HG03045 (cell line): ENCODE results near the gene ARPC1B.
"Not testable (repeated sequence)": the region's sequence is repeated elsewhere in the genome, so short reads cannot be mapped to it uniquely, and the experiment has no call there.

ENCODE experiments used
- ATAC-seq: cut with Tn5 transposase; IDR thresholded peaks from one replicate; pipeline ENCODE4 v1.9.1; 2021; ENCODE audit warnings: mild to moderate bottlenecking, moderate library complexity; ENCODE audit not compliant: unreplicated experiment

Gene ARPC1B

DNA sequence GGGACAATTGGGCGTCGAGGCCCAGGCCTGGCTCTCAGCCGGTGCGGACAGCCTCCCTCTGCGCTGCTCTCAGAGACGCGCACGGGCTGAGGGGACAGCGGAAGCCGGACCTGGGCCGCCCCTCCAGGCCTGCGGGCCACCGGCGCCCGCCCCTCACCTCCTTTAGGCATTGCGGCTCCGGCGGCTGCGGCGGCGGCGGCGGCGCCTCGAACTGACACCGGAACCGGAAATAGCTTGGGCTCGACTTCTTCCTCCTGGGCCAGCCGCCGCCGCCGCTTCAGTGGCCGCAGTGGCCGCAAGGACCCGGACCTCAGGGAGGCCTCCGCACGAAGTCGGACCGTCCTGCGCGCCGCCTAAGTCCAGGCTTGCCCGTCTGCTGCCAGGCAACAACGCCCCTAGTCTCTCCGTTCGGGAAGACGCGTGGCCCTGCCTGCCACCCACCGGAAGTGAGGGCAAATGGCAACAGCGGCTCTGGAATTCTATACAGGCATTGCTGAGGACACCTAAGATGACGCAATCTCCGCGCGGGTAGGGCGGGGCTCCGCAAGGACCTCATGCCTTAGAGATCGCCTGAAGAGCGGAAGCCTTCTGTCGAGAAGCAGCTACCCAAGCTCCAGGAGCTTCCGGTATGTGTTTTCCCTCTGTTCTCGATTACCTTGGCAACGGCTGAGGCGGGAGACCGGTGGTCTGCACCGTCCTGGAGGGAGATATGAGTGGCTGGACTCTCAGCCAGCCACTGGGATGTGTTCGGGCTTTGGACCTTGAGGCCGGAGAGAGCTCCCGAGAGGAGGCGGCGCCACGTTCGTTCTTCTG, 34.1 kb downstream of the ARPC1B start, which contains the start of the genes BUD31 and PDAP1:
TSS of gene BUD31 (plus strand) at position 591 of the 813 bp plus-strand sequence. CDS start 2,124 bp downstream, outside the sequence.
TSS of gene PDAP1 (minus strand) at position 219 of the 813 bp plus-strand sequence. CDS start at position 170, 49 bp downstream.
- ATAC-seq, result peak; percentile 80

DNA sequence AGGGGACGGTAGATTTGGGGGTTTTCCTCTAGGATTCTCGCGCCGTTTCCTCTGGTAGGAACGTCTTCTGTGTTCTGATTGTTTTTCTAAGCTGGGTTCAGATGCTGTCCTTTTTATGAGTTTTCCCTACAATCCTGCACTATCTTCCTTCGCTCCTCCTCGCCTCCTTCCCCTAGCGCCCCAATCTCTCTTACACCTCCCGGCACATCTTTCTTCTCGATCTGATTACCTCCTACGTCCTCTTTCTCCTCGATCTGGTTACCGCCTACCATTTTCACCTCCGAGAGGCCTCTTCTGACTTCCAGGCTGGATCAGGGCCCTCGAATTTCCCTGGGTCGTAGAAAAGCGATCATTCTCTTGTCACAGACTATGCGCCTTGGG, 34.7 kb downstream of the ARPC1B start:
- ATAC-seq, result peak; percentile 10

DNA sequence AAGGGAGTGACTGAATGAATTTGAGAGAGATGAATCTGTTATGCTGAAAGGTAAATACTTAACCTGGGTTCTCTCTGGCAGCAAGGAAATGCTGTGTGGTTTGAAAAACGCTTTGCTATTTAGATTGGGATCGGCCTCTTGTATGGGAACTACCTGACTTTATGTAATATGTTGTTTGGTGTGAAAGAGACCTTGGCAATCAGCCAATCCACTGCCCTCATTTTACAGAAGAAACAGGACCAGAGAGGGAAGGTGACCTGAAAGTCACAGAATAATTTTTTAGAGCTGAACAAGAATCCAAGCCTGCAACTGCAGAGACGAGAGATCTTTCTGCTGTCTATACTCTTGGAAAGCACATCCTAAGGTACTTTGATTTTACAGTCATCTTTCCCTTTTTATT, 35.3 kb downstream of the ARPC1B start:
- ATAC-seq, result no peak

DNA sequence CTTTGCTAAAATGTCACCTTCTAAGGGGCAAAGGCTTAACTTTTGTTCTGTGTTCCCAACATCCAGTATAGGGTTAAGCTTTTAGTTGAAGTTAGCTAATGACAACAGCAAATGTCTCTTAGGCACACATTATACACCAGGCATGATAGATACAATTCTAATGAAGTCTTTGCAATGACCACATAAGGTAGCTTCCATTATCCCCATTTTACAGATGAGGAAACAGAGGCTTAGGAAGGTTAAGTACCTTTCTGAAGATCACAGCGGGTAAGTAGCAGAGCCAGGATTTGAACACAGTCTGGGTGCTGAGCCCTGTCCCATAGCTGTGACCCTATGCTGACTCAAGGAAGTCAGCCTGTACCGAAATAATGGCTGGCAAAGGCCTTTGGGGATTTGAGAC, 36.1 kb downstream of the ARPC1B start:
- ATAC-seq, result no peak

DNA sequence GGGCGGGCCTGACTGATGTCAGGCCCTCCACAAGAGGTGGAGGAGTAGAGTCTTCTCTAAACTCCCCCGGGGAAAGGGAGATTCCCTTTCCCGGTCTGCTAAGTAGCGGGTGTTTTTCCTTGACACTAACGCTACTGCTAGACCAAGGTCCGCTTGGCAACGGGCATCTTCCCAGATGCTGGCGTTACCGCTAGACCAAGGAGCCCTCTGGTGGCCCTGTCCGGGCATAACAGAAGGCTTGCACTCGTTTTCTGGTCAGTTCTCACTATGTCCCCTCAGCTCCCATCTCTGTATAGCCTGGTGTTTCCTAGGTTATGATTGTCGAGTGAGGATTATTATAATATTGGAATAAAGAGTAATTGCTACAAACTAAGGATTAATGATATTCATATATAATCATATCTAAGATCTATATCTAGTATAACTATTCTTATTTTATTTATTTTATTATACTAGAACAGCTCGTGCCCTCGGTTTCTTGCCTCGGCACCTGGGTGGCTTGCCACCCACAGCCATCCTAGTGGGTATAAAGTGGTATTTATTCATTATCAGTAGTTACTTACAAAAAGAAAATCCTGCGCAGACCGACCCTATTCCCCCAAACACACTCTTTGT, 41.1 kb downstream of the ARPC1B start:
- not testable (repeated sequence) for ATAC-seq

DNA sequence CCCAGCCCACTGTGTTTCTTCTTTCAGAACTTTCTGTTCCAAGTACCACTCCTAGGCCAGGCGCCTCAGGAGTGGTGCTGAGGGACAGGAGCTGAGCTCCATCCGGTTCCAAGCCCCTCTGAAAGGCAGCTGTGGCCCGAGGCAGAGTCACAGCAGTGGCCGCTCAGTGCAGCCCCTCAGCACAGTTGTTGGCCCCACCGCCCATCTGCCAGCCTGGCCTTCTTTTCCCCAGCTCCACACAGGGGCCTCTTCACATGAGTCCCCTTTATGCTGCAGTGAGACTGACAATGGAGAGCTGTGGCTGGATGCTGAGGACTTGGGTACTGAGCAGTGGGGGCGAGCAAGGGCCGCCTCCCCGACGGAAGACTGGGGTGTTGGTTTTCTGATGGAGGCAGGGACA, 43.7 kb downstream of the ARPC1B start:
- no peak for ATAC-seq

DNA sequence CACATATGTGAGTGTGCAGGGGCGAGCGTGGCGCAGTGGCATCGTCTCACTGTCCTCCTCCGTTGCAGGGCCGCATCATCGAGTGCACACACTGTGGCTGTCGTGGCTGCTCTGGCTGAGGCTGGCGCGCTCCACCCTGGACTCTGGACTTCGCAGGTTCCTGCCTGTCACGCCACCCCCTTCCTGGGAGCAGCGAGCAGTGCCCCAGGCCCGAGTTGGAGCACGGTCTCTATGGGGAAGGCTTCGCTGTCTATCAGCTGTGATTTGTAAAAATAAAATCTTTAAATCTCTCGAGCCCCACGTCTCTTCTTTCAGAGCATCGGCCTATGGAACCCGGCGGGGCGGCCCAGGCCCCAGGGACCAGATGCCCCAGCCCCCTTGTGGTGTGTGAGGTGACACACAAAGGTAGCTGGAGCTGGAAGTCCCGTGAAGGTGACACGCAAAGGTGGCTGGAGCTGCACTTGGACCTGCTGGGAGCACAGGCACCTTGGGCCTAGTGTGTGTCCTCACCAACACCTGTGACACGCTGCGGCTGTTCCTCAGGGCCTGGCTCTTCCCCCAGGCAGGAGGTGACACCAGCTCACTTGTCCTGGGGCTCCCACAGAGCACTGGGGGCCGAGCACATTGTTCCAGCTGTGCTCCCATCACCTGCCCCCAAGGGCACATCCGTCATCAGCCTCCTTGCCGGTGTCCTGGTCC, 44.9 kb downstream of the ARPC1B start:
- no peak for ATAC-seq

DNA sequence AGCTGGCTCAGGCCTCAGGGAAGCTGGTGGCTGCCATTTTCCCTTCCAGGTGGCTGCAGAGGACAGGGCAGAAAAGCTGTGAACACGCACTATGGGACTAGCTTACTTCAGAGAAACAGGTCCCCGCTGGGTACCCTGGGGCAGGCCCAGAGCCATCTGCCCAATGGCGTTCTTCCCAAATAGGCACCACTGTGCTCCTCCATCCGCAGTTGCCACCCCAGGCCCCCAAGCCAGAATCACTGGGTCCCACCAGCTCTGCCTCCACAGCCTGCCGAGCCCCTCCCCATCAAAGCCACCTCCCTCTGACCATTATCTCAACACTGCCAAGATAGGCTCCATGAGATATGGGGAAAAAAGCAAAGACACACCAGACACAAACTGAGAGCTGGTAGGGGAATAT, 45.7 kb downstream of the ARPC1B start:
- no peak for ATAC-seq

DNA sequence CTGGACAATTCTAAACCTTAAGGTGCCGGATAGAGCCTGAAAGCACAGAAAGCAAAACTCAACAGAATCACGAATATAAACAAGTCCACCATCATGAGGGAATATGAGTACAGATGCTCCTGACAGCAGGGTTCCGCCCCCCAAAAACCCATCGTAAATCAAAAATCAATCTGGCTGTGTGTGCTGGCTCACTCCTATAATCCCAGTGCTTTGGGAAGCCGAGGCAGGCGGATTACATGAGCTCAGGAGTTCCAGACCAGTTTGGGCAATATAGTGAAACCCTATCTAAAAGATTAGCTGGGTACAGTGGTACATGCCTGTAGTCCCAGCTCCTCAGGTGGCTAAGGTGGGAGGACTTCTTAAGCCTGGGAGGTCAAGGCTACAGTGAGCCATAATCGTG, 46.5 kb downstream of the ARPC1B start:
- no peak for ATAC-seq

DNA sequence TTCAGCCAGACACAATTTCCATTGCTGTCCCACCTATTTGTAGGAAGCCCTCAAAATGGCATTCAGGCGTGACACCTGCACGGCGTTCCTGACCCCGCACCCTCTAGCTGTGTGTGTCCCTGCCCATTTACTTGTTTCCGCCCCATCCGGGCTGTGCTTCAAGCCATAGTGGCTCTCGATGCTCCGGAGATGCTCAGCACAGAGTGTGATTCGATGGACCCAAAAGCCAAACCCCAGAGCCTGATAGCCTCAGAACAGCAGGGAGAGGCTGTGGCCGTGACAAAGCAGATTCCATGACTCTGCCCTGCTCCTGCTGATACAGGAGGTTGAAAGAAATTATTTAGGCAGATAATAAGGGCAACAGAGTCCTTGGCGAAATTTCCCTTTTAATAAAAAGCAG, 47.7 kb downstream of the ARPC1B start:
- ATAC-seq, result no peak

DNA sequence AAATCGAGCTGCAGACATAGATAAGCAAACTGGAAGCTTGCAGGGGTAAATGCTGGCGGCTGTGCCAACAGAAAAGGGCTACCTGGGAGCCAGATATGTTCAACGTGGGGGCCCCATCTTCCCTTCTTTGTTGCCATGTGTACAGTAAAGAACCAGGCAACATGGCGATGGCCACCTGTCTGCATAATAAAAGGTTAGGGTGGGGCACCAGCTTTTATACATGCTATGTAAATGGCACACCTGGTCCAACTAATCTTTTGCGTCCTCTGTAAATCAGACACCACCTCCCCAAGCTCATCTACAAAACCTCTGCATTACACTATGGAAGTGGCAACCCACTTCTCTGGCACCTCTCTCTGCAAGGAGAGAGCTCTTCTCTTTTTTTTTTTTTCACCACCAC, 48.1 kb downstream of the ARPC1B start:
- ATAC-seq, result no peak

DNA sequence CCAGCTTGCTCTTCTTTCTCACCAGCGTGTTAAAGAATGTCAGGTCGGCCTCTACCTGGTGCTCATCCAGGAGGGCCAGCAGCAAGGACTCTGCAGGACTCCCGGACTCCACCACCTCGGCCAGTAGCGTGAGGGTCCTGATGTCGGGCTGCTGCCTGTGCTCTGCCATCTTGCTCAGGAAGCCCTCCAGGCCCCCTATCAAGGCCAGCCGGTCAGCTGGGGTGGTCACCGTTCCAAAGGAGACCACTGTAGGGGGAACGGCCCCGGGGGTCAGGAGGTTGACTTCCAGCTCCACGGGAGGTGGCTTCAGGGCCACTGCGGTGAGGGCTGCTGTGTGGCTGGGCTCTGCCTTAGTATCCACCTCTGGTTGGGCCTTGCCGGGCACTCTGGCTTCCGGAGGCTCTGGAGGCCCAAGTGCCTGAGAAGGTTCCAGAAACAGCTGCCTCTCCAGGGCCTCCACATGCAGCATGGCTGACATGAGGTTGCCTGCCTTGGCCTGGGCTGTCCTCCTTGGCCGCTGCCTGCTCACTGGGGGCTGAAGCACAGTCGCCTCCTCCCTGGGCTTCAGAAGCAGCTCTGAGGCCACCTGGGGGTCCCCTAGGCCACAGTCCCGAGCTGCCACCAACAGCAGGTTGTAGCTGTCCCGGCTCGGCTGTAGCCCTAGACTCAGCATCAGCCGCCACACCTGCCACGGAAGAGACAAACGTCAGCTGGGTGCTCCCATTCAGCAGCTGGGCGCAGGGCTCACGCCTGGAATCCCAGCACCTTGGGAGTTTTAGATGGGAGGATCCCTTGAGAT, 50.6 kb downstream of the ARPC1B start:
- ATAC-seq, result no peak

DNA sequence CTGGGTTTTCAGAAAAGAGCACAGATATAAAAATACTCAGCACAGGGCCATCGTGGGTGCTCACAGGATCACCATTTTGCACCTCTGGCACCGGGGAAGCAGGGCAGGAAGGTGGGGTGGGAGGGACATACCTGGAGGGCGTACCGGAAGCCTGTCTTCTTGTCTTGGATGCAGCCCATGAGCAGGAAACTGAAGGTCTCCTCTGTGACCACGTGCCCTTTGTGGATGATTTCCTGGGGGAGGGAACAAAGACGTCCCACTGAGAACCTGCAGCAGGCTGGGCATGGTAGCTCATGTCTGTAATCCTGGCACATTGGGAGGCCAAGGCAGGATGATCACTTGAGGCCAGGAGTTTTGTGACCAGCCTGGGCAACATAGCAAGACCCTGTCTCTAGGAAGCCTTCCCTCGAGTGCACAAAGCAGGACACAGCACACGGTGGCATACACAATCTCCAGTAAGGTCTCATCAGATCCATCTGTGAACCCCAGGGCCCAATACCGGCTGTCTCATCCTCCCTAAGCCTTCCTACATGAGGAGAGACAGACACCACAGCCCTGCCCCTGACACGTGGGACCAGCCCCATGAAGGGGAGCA, 54.5 kb downstream of the ARPC1B start:
- ATAC-seq, result no peak

DNA sequence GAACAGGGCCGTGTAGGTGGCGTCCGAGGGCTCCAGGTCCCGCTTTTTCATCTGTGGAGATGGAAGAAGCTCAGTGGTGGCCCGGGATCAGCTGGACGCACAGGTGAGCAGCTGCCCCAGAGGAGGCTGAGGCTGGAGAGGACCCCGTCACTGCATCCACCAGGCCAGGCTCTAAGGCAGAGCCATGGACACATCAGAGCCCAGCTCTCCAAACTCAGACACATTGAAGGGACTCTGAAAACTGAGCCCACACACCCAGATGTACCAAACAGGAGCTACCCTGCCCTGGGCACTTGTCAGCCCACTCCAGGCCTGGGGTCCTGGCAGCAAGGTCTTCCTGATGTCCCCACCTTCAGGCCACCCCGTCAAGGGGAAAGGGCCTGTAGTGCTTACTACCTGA, 55.2 kb downstream of the ARPC1B start:
- ATAC-seq, result no peak

DNA sequence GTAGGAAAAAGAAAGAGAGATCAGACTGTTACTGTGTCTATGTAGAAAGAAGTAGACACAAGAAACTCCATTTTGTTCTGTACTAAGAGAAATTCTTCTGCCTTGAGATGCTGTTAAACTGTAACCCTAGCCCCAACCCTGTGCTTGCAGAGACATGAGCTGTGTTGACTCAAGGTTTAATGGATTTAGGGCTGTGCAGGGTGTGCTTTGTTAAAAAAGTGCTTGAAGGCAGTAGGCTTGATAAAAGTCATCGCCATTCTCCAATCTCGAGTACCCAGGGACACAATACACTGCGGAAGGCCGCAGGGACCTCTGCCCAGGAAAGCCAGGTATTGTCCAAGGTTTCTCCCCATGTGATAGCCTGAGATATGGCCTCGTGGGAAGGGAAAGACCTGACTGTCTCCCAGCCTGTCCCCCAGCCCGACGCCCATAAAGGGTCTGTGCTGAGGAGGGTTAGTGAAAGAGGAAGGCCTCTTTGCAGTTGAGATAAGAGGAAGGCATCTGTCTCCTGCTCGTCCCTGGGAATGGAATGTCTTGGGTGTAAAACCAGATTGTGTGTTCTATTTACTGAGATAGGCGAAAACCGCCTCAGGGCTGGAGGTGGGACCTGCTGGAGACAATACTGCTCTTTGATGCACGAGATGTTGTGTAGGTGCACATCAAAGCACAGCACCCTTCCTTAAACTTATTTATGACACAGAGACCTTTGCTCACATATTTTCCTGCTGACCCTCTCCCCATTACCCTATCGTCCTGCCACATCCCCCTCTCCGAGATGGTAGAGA, 57.4 kb downstream of the ARPC1B start:
- not testable (repeated sequence) for ATAC-seq

DNA sequence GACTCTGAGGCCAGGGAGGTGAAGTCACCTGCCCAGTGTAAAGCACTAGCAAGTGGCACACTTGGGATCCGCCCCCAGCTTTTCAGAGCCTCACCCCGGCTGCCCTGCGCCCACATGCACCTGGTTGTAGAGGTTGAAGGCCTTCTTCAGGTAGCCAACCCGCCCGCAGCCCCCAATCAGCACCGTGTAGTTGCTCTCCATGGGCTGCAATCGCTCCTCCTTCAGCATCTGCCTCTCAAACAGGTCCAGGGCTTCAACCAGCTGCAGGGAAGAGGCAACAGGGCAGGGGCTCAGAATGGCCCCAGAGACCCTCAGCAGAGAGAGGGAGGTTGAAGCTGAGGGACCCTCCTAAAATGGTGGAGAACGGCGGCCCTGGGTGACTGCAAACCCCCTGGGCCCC, 58.6 kb downstream of the ARPC1B start:
- ATAC-seq, result no peak

DNA sequence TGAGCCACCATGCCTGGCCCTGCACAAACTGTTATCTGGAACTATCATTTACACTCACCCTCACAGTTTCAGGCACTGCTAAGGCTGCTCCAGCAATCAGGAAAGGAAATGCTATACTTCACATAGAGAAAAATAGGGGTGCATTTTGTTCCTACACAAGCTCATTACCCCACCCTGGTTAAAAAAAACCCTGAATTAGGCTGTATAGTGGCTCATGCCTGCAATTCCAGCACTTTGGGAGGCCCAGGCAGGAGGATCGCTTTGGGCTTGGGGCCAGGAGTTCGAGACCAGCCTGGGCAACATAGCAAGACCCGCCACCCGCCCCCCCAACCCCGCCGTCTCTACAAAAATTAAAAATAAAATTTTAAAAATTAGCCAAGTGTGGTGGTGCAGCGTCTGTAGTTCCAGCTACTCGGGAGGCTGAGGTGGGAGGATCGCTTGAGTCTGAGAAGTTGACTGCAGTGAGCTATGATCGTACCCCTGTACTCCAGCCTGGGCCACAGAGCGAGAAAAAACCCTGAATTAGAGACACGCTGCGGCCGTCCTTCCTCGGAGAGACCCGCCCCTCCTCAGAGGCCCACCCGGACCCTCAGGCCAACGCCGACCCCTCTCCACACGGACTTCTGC, 63.5 kb downstream of the ARPC1B start:
- no peak for ATAC-seq

DNA sequence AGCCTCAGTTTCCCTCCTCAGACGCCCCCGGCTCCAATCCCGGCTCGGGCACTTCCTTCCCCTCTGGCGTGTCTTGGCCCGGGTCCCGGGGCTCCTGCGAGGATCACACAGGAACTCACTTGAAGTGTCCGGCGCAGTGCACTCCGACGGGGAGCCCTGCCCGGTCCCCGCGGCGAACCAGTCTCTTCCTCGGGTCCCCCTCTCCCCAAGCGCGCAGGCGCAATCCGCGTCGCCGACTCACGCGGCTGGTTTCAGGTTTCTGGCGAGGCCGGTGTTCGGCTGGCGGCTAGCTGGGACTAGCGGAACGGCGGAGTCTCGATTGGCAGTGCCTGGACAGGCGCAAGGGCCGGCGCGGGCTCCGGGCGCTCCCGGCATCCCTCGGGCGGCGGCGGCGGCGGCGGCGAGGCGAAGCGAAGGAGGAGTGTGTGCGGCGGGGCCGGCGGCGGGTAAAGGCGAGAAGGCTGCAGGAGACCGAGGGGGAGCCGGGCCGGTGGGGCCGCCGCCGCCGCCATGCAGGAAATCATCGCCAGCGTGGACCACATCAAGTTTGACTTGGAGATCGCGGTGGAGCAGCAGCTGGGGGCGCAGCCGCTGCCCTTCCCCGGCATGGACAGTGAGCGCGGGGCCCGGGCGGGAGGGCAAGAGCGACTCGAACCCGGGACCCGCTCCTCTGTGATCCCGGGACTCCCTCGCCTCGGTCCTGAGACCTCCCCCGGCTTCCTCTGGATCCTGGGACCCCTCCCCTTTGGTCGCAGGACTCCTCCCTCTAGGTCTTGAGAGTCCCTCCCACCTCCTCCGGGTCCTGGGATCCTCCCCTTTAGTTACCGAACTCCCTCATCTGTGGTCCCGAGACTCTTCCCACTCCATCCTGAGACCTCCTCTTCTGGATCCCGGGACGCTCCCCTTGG, 64.3 kb downstream of the ARPC1B start, which contains the start of the genes CPSF4 and PTCD1:
TSS of gene CPSF4 (plus strand) at position 371 of the 908 bp plus-strand sequence. CDS start at position 511, 140 bp downstream.
TSS of gene PTCD1 (minus strand) at position 226 of the 908 bp plus-strand sequence. CDS start 3,556 bp downstream, outside the sequence.
- peak; percentile 92 for ATAC-seq
